Measurements from ENCODE around the gene ZFAND2A.
A peak's percentile ranks its signal among the peaks of the same experiment; 100 is the strongest.
"Not testable (repeated sequence)": the region's sequence is repeated elsewhere in the genome, so short reads cannot be mapped to it uniquely, and the experiment has no call there.

The ZFAND2A gene

GRCh38 chr7:1188720-1189294 is 28.8 kb upstream of the ZFAND2A start:
- ATAC-seq (ENCODE audit: low read depth) = no peak
- no peak for DNase-seq (ENCODE audit: low spot score in 2 of 2)
- Mint-ChIP-seq H3K36me3 (peaks cover 4% of the 10 kb centered on the region), H3K4me1 (peaks cover 7% of the 10 kb centered on the region), H3K4me3 (no peak overlapping the region), H3K9me3 (peaks cover 5% of the 10 kb centered on the region), H3K27me3 (peaks cover 18% of the 10 kb centered on the region), H3K27ac (peak overlapping the region; percentile 90)

- H3K9me3 Mint-ChIP-seq = peaks cover 5% of the 10 kb centered on the region
- no peak overlapping the region for H3K27ac Mint-ChIP-seq
- H3K36me3 Mint-ChIP-seq = peaks cover 4% of the 10 kb centered on the region
- peaks cover 13% of the 10 kb centered on the region for H3K27me3 Mint-ChIP-seq
- DNase-seq (ENCODE audit: low spot score in 2 of 2) = no peak
- peaks cover 5% of the 10 kb centered on the region for H3K4me1 Mint-ChIP-seq
- ATAC-seq (ENCODE audit: low read depth) = no peak
- H3K4me3 Mint-ChIP-seq = no peak overlapping the region
Measured at GRCh38 chr7:1187127-1187526, 27.1 kb upstream of the ZFAND2A start.

DNA sequence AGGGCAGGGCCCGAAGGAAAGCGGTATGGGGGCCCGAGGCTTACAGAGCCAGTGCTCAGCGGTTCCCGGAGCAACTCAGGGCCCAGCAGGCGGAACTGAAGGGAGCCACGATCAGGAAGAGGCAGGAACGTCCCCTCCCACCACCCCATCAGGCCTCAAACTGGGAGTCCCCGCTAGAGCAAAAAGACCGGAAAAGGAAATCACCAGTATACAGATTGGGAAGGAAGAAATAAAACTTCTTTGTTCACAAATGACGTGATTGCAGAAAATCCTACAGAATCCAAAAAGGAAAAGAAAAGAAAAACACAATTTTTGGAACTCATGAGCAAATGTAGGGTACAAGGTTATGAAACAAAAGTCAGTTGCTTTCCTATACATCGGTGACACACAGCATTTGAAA is 21.6 kb upstream of the ZFAND2A start:
- ATAC-seq (ENCODE audit: low read depth) (no peak), DNase-seq (ENCODE audit: low spot score in 2 of 2) (no peak)
- no peak overlapping the region for H3K27ac Mint-ChIP-seq
- peaks cover 17% of the 10 kb centered on the region for H3K27me3 Mint-ChIP-seq
- H3K9me3 Mint-ChIP-seq = no peaks in the 10 kb centered on the region
- no peaks in the 10 kb centered on the region for H3K36me3 Mint-ChIP-seq
- no peak overlapping the region for H3K4me3 Mint-ChIP-seq
- peaks cover 4% of the 10 kb centered on the region for H3K4me1 Mint-ChIP-seq

DNA sequence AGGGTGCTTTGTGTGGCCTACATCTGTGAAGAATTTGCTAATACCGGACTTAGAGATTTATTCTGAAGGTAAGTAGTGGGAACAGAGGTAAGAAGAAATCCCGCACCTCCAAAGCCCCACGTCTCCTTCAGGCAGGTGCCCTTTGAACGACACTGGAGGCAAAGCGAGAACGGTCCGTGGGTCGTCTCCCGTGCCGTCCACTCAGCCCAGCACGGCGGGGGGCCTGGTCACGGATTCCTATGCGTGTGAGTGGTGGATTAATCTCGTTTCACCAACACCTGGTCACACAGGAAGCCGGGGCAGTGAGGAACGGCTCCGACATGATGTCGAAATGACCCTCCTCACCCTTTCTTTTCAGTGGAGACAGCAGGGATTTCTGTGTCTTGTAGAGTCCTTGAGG is 21.0 kb upstream of the ZFAND2A start:
- peaks cover 17% of the 10 kb centered on the region for H3K27me3 Mint-ChIP-seq
- no peaks in the 10 kb centered on the region for H3K9me3 Mint-ChIP-seq
- peaks cover 10% of the 10 kb centered on the region for H3K4me1 Mint-ChIP-seq
- DNase-seq (ENCODE audit: low spot score in 2 of 2) (no peak), ATAC-seq (ENCODE audit: low read depth) (no peak)
- H3K27ac Mint-ChIP-seq = no peak overlapping the region
- H3K36me3 Mint-ChIP-seq = no peaks in the 10 kb centered on the region
- H3K4me3 Mint-ChIP-seq = no peak overlapping the region

- Mint-ChIP-seq H3K4me1 (peaks cover 10% of the 10 kb centered on the region), H3K36me3 (no peaks in the 10 kb centered on the region), H3K27me3 (peaks cover 14% of the 10 kb centered on the region), H3K4me3 (peak overlapping the region; percentile 72), H3K9me3 (no peaks in the 10 kb centered on the region), H3K27ac (no peak overlapping the region)
- peak; percentile 88 for ATAC-seq (ENCODE audit: low read depth)
- DNase-seq (ENCODE audit: low spot score in 2 of 2) = peak; percentile 77 to 86
Measured at GRCh38 chr7:1176891-1177373, 16.9 kb upstream of the ZFAND2A start.

DNA sequence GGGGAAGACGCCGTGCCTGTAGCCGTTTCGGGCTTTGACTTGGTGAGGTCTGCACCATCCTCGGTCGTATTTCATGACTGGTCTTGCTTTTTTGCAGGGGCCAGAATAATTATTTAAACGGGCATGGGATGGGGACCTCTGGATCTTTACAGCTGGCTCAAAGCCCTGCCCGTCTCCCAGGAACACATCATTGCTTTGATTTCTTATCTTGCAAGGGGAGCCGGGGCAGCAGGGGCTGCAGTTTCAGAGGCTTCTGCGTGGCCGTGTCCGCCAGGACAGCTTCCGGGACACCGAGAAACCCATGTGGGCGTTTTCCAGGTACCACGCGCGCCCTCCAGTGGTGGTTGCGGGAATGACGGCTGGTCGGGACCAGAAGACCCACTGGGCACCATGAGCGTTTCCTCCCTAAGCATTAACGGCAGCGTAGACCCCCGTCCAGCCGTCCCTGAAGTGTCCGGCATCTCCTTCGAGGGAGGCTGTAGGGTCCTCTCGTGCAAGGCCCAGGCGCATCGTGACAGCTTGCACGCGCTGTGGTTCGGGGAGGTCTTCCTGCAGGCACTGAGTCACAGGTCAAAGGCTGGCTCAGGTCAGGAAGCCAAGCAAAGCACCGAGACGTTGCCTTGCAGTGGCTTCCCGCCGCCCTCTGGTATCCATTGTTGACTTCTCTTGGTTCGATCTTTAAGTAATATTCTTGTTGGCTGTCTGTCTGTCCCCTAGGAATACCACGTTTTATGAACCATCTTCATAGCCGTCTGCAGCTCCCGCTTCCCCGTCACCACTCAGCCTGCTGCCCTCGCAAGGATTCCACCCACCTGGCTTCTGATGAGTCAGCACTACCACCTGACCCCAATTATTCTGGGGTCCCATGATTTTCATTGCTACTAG is 16.2 kb upstream of the ZFAND2A start:
- Mint-ChIP-seq H3K27ac (no peak overlapping the region), H3K4me1 (peaks cover 10% of the 10 kb centered on the region), H3K27me3 (peaks cover 14% of the 10 kb centered on the region), H3K4me3 (peak overlapping the region; percentile 72), H3K9me3 (no peaks in the 10 kb centered on the region), H3K36me3 (no peaks in the 10 kb centered on the region)
- peak; percentile 78 to 90 for DNase-seq (ENCODE audit: low spot score in 2 of 2)
- peak; percentile 37 for ATAC-seq (ENCODE audit: low read depth)

GRCh38 chr7:1175597-1175966 is 15.6 kb upstream of the ZFAND2A start:
- Mint-ChIP-seq H3K4me3 (no peak overlapping the region), H3K36me3 (no peaks in the 10 kb centered on the region), H3K27ac (no peak overlapping the region), H3K4me1 (peaks cover 10% of the 10 kb centered on the region), H3K27me3 (peaks cover 12% of the 10 kb centered on the region), H3K9me3 (no peaks in the 10 kb centered on the region)
- ATAC-seq (ENCODE audit: low read depth) (no peak), DNase-seq (ENCODE audit: low spot score in 2 of 2) (no peak)

DNA sequence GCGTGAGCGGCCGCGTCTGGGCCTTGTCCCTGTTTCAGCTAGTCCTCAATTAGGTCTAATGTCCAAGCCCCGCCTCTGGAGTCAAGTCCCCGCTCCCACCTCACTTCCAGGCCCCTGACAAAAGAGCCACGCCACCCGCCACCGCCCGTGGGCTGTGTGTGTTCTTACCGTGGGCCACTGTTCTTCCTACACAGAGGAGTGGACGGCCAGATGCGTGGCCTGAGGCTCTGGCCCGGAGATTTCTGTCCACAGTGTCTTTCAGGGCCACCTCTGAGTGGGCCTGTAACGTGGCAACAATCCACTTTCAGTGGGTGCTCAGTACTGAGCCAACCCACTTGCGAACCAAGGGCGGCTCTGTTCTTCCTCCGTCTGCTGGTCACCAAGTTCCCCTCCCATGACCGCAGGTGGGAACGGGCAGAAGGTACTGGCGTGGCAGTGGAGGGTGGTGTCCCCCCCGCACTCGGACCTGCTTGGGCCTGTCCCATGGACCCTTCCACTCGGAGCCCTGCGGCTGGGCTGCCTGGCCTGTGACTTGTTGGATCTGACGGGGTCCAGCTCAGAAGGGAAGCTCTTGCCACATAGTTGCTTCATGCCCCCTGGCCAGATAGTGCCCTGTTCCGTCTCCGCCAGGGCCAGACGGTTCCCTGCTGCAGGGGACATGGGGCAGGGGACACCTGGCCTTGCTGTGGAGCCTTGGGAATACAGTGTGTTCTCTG is 15.0 kb upstream of the ZFAND2A start:
- no peak overlapping the region for H3K27ac Mint-ChIP-seq
- peaks cover 12% of the 10 kb centered on the region for H3K4me1 Mint-ChIP-seq
- H3K27me3 Mint-ChIP-seq = peaks cover 10% of the 10 kb centered on the region
- no peaks in the 10 kb centered on the region for H3K9me3 Mint-ChIP-seq
- DNase-seq (ENCODE audit: low spot score in 2 of 2) (no peak), ATAC-seq (ENCODE audit: low read depth) (no peak)
- no peaks in the 10 kb centered on the region for H3K36me3 Mint-ChIP-seq
- H3K4me3 Mint-ChIP-seq = no peak overlapping the region

GRCh38 chr7:1174002-1174401 is 14.0 kb upstream of the ZFAND2A start:
- no peak overlapping the region for H3K27ac Mint-ChIP-seq
- H3K4me1 Mint-ChIP-seq = peaks cover 20% of the 10 kb centered on the region
- no peaks in the 10 kb centered on the region for H3K36me3 Mint-ChIP-seq
- ATAC-seq (ENCODE audit: low read depth) (no peak), DNase-seq (ENCODE audit: low spot score in 2 of 2) (no peak)
- no peaks in the 10 kb centered on the region for H3K9me3 Mint-ChIP-seq
- no peak overlapping the region for H3K4me3 Mint-ChIP-seq
- H3K27me3 Mint-ChIP-seq = peaks cover 8% of the 10 kb centered on the region

- Mint-ChIP-seq H3K36me3 (no peaks in the 10 kb centered on the region), H3K4me1 (peaks cover 20% of the 10 kb centered on the region), H3K9me3 (no peaks in the 10 kb centered on the region), H3K27ac (no peak overlapping the region), H3K27me3 (peaks cover 4% of the 10 kb centered on the region), H3K4me3 (no peak overlapping the region)
- DNase-seq (ENCODE audit: low spot score in 2 of 2) (no peak), ATAC-seq (ENCODE audit: low read depth) (no peak)
Measured at GRCh38 chr7:1172666-1173523, 12.9 kb upstream of the ZFAND2A start.

GRCh38 chr7:1171516-1171915 is 11.5 kb upstream of the ZFAND2A start:
- H3K9me3 Mint-ChIP-seq; H3K36me3 Mint-ChIP-seq; H3K27ac Mint-ChIP-seq; DNase-seq (ENCODE audit: low spot score in 2 of 2); H3K27me3 Mint-ChIP-seq; H3K4me3 Mint-ChIP-seq; ATAC-seq (ENCODE audit: low read depth): not testable (repeated sequence)
- H3K4me1 Mint-ChIP-seq = peaks cover 15% of the 10 kb centered on the region

- Mint-ChIP-seq H3K4me3 (no peak overlapping the region), H3K27ac (no peak overlapping the region), H3K27me3 (no peaks in the 10 kb centered on the region), H3K36me3 (no peaks in the 10 kb centered on the region), H3K9me3 (no peaks in the 10 kb centered on the region), H3K4me1 (peaks cover 11% of the 10 kb centered on the region)
- DNase-seq (ENCODE audit: low spot score in 2 of 2) = no peak
- no peak for ATAC-seq (ENCODE audit: low read depth)
Measured at GRCh38 chr7:1170741-1171501, 10.9 kb upstream of the ZFAND2A start.
